Measurements from ENCODE around the gene ZMAT5. TPM values are rescaled to one million over a fixed set of nuclear protein-coding genes. Genes with fewer than 3 reads are reported as not detected.

ZMAT5 gene
- total and polyA plus RNA-seq, 2 donors from 2014 or later, result 21.3 to 47.7 TPM

- FAIRE-seq, result no peak
- no peak for DNase-seq
- Histone ChIP-seq H3K4me3 (ENCODE audit: low read length in 3 of 3) (no peak overlapping the region), H3K9me3 (ENCODE audit: control insufficient read depth in 2 of 3, insufficient read depth in 1 of 3, low read length in 3 of 3) (no peaks in the 10 kb centered on the region), H3K27ac (ENCODE audit: low read depth in 2 of 2, low read length in 2 of 2) (no peak overlapping the region), H3K27me3 (ENCODE audit: control insufficient read depth, insufficient read depth, low read length) (no peaks in the 10 kb centered on the region), H3K4me1 (ENCODE audit: control insufficient read depth in 2 of 3, insufficient read depth in 2 of 3, low read depth in 1 of 3, low read length in 3 of 3) (peaks cover 0 to 2% (median 0%) of the 10 kb centered on the region in 3 donors), H3K9ac (ENCODE audit: low read length in 3 of 3) (no peak overlapping the region), H3K36me3 (ENCODE audit: control insufficient read depth in 2 of 3, insufficient read depth in 3 of 3, low read length in 3 of 3) (no peaks in the 10 kb centered on the region)
- intact Hi-C loops (cut with DNase I), result no loop called here
- TF ChIP-seq CTCF (IDR thresholded peaks at IDR 0.05; ENCODE audit: borderline replicate concordance, extremely low read depth, insufficient read depth), result no peak
Measured at GRCh38 chr22:29710922-29711593, 55.7 kb downstream of the ZMAT5 start.

DNA sequence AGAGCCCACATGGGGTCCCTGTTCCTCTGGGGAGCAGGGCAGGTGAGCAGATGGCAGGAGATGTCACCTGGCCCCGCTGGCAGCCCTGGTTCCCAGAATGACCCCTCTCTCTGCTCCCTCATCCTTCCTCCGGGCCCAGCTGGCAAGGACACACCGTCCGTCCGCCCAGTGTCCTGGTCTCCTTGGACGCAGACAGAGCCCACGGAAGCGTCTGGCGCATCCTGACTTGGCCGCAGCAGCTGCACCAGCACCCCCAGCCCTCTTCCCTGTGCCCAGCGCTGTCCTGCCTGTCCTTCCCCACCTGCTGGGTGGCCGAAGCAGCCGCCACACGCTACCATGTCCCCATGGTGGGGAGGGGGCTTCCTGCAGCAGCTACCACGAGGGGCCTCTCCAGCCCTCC is 56.6 kb downstream of the ZMAT5 start:
- H3K27ac ChIP-seq (ENCODE audit: low read depth in 2 of 2, low read length in 2 of 2), result no peak overlapping the region
- FAIRE-seq (no peak), DNase-seq (no peak)
- peaks cover 0 to 2% (median 0%) of the 10 kb centered on the region in 3 donors for H3K4me1 ChIP-seq (ENCODE audit: control insufficient read depth in 2 of 3, insufficient read depth in 2 of 3, low read depth in 1 of 3, low read length in 3 of 3)
- no peaks in the 10 kb centered on the region for H3K36me3 ChIP-seq (ENCODE audit: control insufficient read depth in 2 of 3, insufficient read depth in 3 of 3, low read length in 3 of 3)
- H3K9ac ChIP-seq (ENCODE audit: low read length in 3 of 3), result no peak overlapping the region
- TF ChIP-seq CTCF (IDR thresholded peaks at IDR 0.05; ENCODE audit: borderline replicate concordance, extremely low read depth, insufficient read depth), result no peak
- H3K9me3 ChIP-seq (ENCODE audit: control insufficient read depth in 2 of 3, insufficient read depth in 1 of 3, low read length in 3 of 3), result no peaks in the 10 kb centered on the region
- H3K27me3 ChIP-seq (ENCODE audit: control insufficient read depth, insufficient read depth, low read length), result no peaks in the 10 kb centered on the region
- intact Hi-C loops (cut with DNase I), result no loop called here
- no peak overlapping the region for H3K4me3 ChIP-seq (ENCODE audit: low read length in 3 of 3)

DNA sequence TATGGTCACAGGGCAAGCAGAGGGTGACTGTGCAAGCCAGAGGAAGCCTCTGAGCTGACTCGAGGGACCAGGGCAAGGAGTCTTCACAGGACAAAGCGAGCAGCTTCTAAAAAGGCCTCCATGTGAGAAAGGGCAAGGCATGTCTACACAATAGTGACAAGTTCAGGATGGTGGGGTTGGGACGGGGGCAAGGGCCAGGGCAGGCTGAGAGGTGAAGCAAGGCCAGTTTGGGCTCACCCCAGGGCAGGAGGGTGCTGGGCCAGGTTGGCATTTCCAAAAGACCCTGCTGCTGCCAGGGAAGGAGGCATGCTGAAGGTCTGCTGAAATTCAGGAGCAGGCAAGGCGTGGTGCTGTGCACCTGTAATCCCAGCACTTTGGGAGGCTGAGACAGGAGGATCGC is 59.3 kb downstream of the ZMAT5 start:
- intact Hi-C loops (cut with DNase I), result no loop called here
- H3K27ac ChIP-seq (ENCODE audit: low read depth in 2 of 2, low read length in 2 of 2), result no peak overlapping the region
- H3K4me3 ChIP-seq (ENCODE audit: low read length in 3 of 3), result no peak overlapping the region
- H3K36me3 ChIP-seq (ENCODE audit: control insufficient read depth in 2 of 3, insufficient read depth in 3 of 3, low read length in 3 of 3), result no peaks in the 10 kb centered on the region
- no peaks in the 10 kb centered on the region for H3K9me3 ChIP-seq (ENCODE audit: control insufficient read depth in 2 of 3, insufficient read depth in 1 of 3, low read length in 3 of 3)
- no peaks in the 10 kb centered on the region for H3K27me3 ChIP-seq (ENCODE audit: control insufficient read depth, insufficient read depth, low read length)
- DNase-seq (peak in 1 of 5 donors; percentile 70), FAIRE-seq (no peak)
- TF ChIP-seq CTCF (IDR thresholded peaks at IDR 0.05; ENCODE audit: borderline replicate concordance, extremely low read depth, insufficient read depth), result no peak
- peaks cover 0 to 6% (median 0%) of the 10 kb centered on the region in 3 donors for H3K4me1 ChIP-seq (ENCODE audit: control insufficient read depth in 2 of 3, insufficient read depth in 2 of 3, low read depth in 1 of 3, low read length in 3 of 3)
- no peak overlapping the region for H3K9ac ChIP-seq (ENCODE audit: low read length in 3 of 3)

- H3K36me3 ChIP-seq (ENCODE audit: control insufficient read depth in 2 of 3, insufficient read depth in 3 of 3, low read length in 3 of 3), result no peaks in the 10 kb centered on the region
- no peaks in the 10 kb centered on the region for H3K27me3 ChIP-seq (ENCODE audit: control insufficient read depth, insufficient read depth, low read length)
- no peak for DNase-seq
- no peak overlapping the region for H3K4me3 ChIP-seq (ENCODE audit: low read length in 3 of 3)
- no peak for FAIRE-seq
- intact Hi-C loops (cut with DNase I), result no loop called here
- H3K4me1 ChIP-seq (ENCODE audit: control insufficient read depth in 2 of 3, insufficient read depth in 2 of 3, low read depth in 1 of 3, low read length in 3 of 3), result peaks cover 0 to 6% (median 0%) of the 10 kb centered on the region in 3 donors
- no peak for TF ChIP-seq CTCF (IDR thresholded peaks at IDR 0.05; ENCODE audit: borderline replicate concordance, extremely low read depth, insufficient read depth)
- H3K9ac ChIP-seq (ENCODE audit: low read length in 3 of 3), result no peak overlapping the region
- no peak overlapping the region for H3K27ac ChIP-seq (ENCODE audit: low read depth in 2 of 2, low read length in 2 of 2)
- no peaks in the 10 kb centered on the region for H3K9me3 ChIP-seq (ENCODE audit: control insufficient read depth in 2 of 3, insufficient read depth in 1 of 3, low read length in 3 of 3)
Measured at GRCh38 chr22:29707010-29707409, 59.8 kb downstream of the ZMAT5 start.
